ENCODE measurements around the gene MLLT10. TPM values are rescaled to one million over a fixed set of nuclear protein-coding genes. Genes with fewer than 3 reads are reported as not detected.

MLLT10 gene
- total and polyA plus RNA-seq, 9 of the 15 experiments (the other 6 are each of a cell fraction or from before 2014, with no cell fraction given): 18.8 to 81.4 (median 64.2) TPM

DNA sequence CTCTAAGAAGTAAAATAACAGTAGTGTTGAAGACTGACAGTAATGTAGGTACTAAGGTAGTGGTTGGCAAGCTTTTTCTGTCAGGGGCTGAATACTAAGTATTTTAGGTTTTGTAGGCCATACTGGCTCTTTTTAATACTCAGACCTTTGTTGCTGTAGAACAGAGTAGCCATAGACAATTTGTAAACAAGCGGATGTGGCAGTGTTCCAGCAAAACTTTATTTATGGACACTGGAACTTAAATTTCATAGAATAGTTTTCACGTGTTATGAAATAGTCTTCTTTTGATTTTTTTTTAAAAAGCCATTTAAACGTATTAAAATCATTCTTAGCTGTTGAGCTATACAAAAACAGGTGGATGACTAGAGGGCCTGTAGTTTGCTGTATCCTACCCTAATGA is 121.2 kb downstream of the MLLT10 start:
- H3K27ac ChIP-seq (ENCODE audit: extremely low read depth, low read depth, low read length): no peak overlapping the region
- no peak overlapping the region for H2AFZ ChIP-seq (ENCODE audit: low read depth, low read length)
- peaks cover 5 to 9% of the 10 kb centered on the region in 2 experiments; a peak in 4 of 5 replicates for H3K4me1 ChIP-seq (replicated peaks in 1 of 2; ENCODE audit: control insufficient read depth in 2 of 2, insufficient read depth in 2 of 2, low read length in 2 of 2)
- no peak overlapping the region for H3K4me2 ChIP-seq (ENCODE audit: insufficient read depth, low read length)
- ATAC-seq: no peak; the same call in 2 of the 3 replicates
- CTCF ChIA-PET (ENCODE audit: low intra/inter-chr PET ratio): no interaction called here
- BruUV-seq (replicated peaks): no TSS peak
- 0 out of 2 replicates have a peak, but pooled peaks cover 4% of the 10 kb centered on the region for H4K20me1 ChIP-seq (replicated peaks; ENCODE audit: control insufficient read depth, insufficient read depth, low read length)
- H3K9me3 ChIP-seq (replicated peaks; ENCODE audit: control insufficient read depth, insufficient read depth, low read depth, low read length): no peaks in the 10 kb centered on the region
- H3K4me3 ChIP-seq: no peak overlapping the region
- in situ Hi-C loops (cut with MboI): no loop called here
- TF ChIP-seq MYC (IDR thresholded peaks at IDR 0.05; ENCODE audit: low read depth, low read length): no peak
- TF ChIP-seq MYC (CRISPR knock-in tag; IDR thresholded peaks at IDR 0.05; ENCODE audit: borderline replicate concordance, low read depth): no peak
- no peak for TF ChIP-seq KLF10 (CRISPR knock-in tag; IDR thresholded peaks at IDR 0.05)
- no peak for TF ChIP-seq RBBP5 (IDR thresholded peaks at IDR 0.05; ENCODE audit: borderline replicate concordance, insufficient read depth, low read length, poor library complexity, severe bottlenecking)
- no peak for TF ChIP-seq TBL1XR1 (IDR thresholded peaks at IDR 0.05; ENCODE audit: low read length in 2 of 2)
- no peak for TF ChIP-seq POLR2AphosphoS2 (IDR thresholded peaks at IDR 0.05; ENCODE audit: low read length)
- TF ChIP-seq NRF1 (conservative IDR thresholded peaks at IDR 0.05 in 1 of 2, IDR thresholded peaks at IDR 0.05 in 1 of 2): no peak
- TF ChIP-seq, protein P1, sequence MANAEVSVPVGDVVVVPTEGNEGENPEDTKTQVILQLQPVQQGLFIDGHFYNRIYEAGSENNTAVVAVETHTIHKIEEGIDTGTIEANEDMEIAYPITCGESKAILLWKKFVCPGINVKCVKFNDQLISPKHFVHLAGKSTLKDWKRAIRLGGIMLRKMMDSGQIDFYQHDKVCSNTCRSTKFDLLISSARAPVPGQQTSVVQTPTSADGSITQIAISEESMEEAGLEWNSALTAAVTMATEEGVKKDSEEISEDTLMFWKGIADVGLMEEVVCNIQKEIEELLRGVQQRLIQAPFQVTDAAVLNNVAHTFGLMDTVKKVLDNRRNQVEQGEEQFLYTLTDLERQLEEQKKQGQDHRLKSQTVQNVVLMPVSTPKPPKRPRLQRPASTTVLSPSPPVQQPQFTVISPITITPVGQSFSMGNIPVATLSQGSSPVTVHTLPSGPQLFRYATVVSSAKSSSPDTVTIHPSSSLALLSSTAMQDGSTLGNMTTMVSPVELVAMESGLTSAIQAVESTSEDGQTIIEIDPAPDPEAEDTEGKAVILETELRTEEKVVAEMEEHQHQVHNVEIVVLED (CRISPR knock-in tag; IDR thresholded peaks at IDR 0.05): no peak
- no peak for TF ChIP-seq ATF4 (CRISPR knock-in tag; IDR thresholded peaks at IDR 0.05)
- no peak for TF ChIP-seq EP300 (IDR thresholded peaks at IDR 0.05; ENCODE audit: low read length)
- TF ChIP-seq SNRNP70 (optimal IDR thresholded peaks at IDR 0.05; ENCODE audit: low read depth, low read length): no peak
- no peak for TF ChIP-seq BCLAF1 (IDR thresholded peaks at IDR 0.05; ENCODE audit: borderline replicate concordance in 1 of 2, control insufficient read depth in 1 of 2, low read depth in 2 of 2, low read length in 1 of 2)
- intact Hi-C loops (cut with micrococcal nuclease): no loop called here
- FAIRE-seq: no peak
- POLR2A ChIA-PET: interaction anchor here (0.9 kb wide), 1 partner anchor 11 kb away, joined by 6 read pairs; no protein-coding TSS in a partner anchor
- H3K9me1 ChIP-seq (ENCODE audit: control insufficient read depth, insufficient read depth, low read length): no peaks in the 10 kb centered on the region
- no peaks in the 10 kb centered on the region for H3K27me3 ChIP-seq (ENCODE audit: control insufficient read depth in 2 of 2, insufficient read depth in 2 of 2, low read length in 2 of 2)
- peaks cover 32% of the 10 kb centered on the region for H3K36me3 ChIP-seq (ENCODE audit: control insufficient read depth, insufficient read depth, low read length)
- DNase-seq (ENCODE audit: extremely low read depth in 1 of 4, low spot score in 3 of 4): no peak
- no peak overlapping the region for H3K9ac ChIP-seq (ENCODE audit: insufficient read depth in 1 of 2, low read depth in 2 of 2, low read length in 2 of 2)
- H3K79me2 ChIP-seq (ENCODE audit: control insufficient read depth, insufficient read depth, low read length): peaks cover 63% of the 10 kb centered on the region
- WGBS (ENCODE audit: insufficient coverage, low coverage, missing lambda C conversion rate): 60% methylated on average over 3 of the region's 3 CpGs
